ENCODE data around the gene MPP1. TPM values are rescaled to one million over a fixed set of nuclear protein-coding genes. Genes with fewer than 3 reads are reported as not detected.

Gene MPP1
- total and polyA plus RNA-seq, 2 donors (not counting 3 experiments of a cell fraction or from before 2014, with no cell fraction given): 22.1 to 32.3 TPM

DNA sequence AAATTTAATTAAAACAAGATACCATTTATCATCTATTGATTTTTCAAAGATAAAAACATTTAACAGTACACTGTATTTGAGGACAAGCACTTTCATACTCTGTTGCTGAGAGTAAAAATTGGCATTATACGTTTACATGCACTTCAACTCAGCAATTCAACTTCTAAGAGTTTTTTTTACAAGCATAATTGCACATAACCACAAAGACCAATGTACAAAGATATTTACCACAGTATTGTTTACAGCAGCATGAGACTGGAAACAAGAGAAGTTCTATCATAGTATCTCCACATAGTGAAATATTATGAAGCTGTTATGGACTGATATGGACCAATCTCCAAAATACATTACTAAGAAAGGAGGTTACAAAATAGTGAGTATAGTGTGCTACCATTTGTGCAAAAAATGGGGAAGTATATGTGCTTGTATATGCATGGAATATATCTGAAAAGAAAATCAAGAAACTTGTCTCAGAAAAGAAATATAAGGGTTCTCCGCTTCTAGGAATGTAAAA is 65.3 kb downstream of the MPP1 start:
- ChIA-PET POLR2A (no interaction called here), CTCF (interaction anchor here (1.1 kb wide), 1 partner anchor 8 kb away, joined by 3 read pairs; no protein-coding TSS in a partner anchor)
- no peaks in the 10 kb centered on the region for H3K36me3 ChIP-seq (ENCODE audit: control insufficient read depth in 2 of 2, extremely low read depth in 1 of 2, insufficient read depth in 2 of 2, low read length in 2 of 2)
- H3K9me3 ChIP-seq (replicated peaks; ENCODE audit: control insufficient read depth, insufficient read depth, low read length): no peaks in the 10 kb centered on the region
- no peaks in the 10 kb centered on the region for H3K27me3 ChIP-seq (ENCODE audit: control insufficient read depth in 2 of 2, insufficient read depth in 2 of 2, low read length in 2 of 2)
- BruUV-seq (replicated peaks): no TSS peak
- FAIRE-seq (no peak), DNase-seq (ENCODE audit: low read depth, low spot score) (no peak)
- peaks cover 34% of the 10 kb centered on the region for H3K4me1 ChIP-seq (ENCODE audit: control insufficient read depth, extremely low read depth, insufficient read depth, low read length)
- no peaks in the 10 kb centered on the region for H3K9me1 ChIP-seq (replicated peaks; ENCODE audit: control insufficient read depth, extremely low read depth, insufficient read depth, low read length)
- dilution Hi-C loops (cut with MboI; ENCODE audit: extremely low pct_ligation_motif_present, low sequenced_read_pairs) (no loop called here), intact Hi-C loops (cut with micrococcal nuclease) (loop anchor here (2.0 kb wide), 1 partner anchor 65 kb away; the partner anchor contains the start of gene MPP1)
- H3K79me2 ChIP-seq (ENCODE audit: control insufficient read depth, insufficient read depth, low read length): no peaks in the 10 kb centered on the region
- H3K4me2 ChIP-seq (ENCODE audit: insufficient read depth, low read length): no peak overlapping the region
- TF ChIP-seq JUN (IDR thresholded peaks at IDR 0.05; ENCODE audit: borderline replicate concordance, insufficient read depth, insufficient read length, low read depth) (no peak), EZH2 (IDR thresholded peaks at IDR 0.05; ENCODE audit: borderline replicate concordance, low read depth, low read length, severe bottlenecking) (no peak), FOS (IDR thresholded peaks at IDR 0.05; ENCODE audit: borderline replicate concordance, insufficient read depth, low read length) (no peak), GATA2 (IDR thresholded peaks at IDR 0.05; ENCODE audit: insufficient read depth, insufficient read length, low read depth, low read length) (no peak), POLR2A (IDR thresholded peaks at IDR 0.05; ENCODE audit: low read depth, low read length) (no peak)
- TF ChIP-seq, protein P1, sequence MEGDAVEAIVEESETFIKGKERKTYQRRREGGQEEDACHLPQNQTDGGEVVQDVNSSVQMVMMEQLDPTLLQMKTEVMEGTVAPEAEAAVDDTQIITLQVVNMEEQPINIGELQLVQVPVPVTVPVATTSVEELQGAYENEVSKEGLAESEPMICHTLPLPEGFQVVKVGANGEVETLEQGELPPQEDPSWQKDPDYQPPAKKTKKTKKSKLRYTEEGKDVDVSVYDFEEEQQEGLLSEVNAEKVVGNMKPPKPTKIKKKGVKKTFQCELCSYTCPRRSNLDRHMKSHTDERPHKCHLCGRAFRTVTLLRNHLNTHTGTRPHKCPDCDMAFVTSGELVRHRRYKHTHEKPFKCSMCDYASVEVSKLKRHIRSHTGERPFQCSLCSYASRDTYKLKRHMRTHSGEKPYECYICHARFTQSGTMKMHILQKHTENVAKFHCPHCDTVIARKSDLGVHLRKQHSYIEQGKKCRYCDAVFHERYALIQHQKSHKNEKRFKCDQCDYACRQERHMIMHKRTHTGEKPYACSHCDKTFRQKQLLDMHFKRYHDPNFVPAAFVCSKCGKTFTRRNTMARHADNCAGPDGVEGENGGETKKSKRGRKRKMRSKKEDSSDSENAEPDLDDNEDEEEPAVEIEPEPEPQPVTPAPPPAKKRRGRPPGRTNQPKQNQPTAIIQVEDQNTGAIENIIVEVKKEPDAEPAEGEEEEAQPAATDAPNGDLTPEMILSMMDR (IDR thresholded peaks at IDR 0.05; ENCODE audit: extremely low read depth in 1 of 2, insufficient read depth in 1 of 2, low read depth in 1 of 2, low read length in 2 of 2): no peak
- TF ChIP-seq, protein P2, sequence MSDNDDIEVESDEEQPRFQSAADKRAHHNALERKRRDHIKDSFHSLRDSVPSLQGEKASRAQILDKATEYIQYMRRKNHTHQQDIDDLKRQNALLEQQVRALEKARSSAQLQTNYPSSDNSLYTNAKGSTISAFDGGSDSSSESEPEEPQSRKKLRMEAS (IDR thresholded peaks at IDR 0.05; ENCODE audit: insufficient read depth, insufficient read length): no peak
- no peaks in the 10 kb centered on the region for H4K20me1 ChIP-seq (replicated peaks; ENCODE audit: control insufficient read depth, extremely low read depth, insufficient read depth, low read length)
- H3K4me3 ChIP-seq (replicated peaks in 1 of 3; ENCODE audit: insufficient read depth in 1 of 3, low read depth in 1 of 3, low read length in 3 of 3): no peak overlapping the region
- no peak overlapping the region for H2AFZ ChIP-seq (ENCODE audit: low read depth, low read length)
- H3K27ac ChIP-seq (ENCODE audit: insufficient read depth, low read depth, low read length): no peak overlapping the region
- H3K9ac ChIP-seq (replicated peaks; ENCODE audit: extremely low read depth, insufficient read depth, low read length): no peak overlapping the region
